GM12878 (cell line): Measurements from ENCODE around the gene DOK7. TPM values are rescaled to one million over a fixed set of nuclear protein-coding genes. Genes with fewer than 3 reads are reported as not detected.

Experiments used
- ATAC-seq: fragments of 200-7000 bp; cut with Tn5 transposase; 3 replicates; pipeline ENCODE4 v1.9.1; 2020; ENCODE audit warnings: mild to moderate bottlenecking, moderate library complexity
- BruUV-seq: library from RNA; stranded (reverse); fragments of 400-500 nt; replicated peaks from 2 replicates; lab custom pipeline; 2021; lab: Mats Ljungman, UMichigan
- CTCF ChIA-PET: fragments of 300-600 bp; sonication (Branson Sonifier 250); formaldehyde crosslinking; extraction: SDS; loops from one replicate; lab custom pipeline; 2021; ENCODE audit warnings: inconsistent platforms; lab: Yijun Ruan, JAX
- POLR2A ChIA-PET: fragments of 350-600 bp; formaldehyde crosslinking; extraction: SDS; loops from one replicate; lab custom pipeline; 2021; ENCODE audit warnings: inconsistent platforms; lab: Charles Lee
- RAD21 ChIA-PET: fragments of 300-600 bp; sonication (Branson Sonifier 250); formaldehyde crosslinking; loops from one replicate; lab custom pipeline; 2023; ENCODE audit warnings: antibody characterized with exemption; ENCODE audit not compliant: unreplicated experiment; lab: Charles Lee
- SMC1A ChIA-PET: fragments of 300-600 bp; sonication (Branson Sonifier 250); formaldehyde crosslinking; loops from one replicate; lab custom pipeline; 2023; ENCODE audit not compliant: unreplicated experiment, uncharacterized antibody; lab: Charles Lee
- DNase-seq: peaks from one replicate; pipeline ENCODE4 v3.0.0-alpha.2; 2011; ENCODE audit warnings: low read depth, low spot score
- FAIRE-seq: peaks from 3 replicates; lab custom pipeline; 2011; peaks lifted over from hg19 to GRCh38; lab: Jason Lieb, UNC
- H2AFZ ChIP-seq: 2 replicates; pipeline ENCODE4 v1.6.0; 2011; ENCODE audit warnings: low read depth, low read length, control low read depth; ENCODE audit not compliant: control insufficient read depth
- H3K27ac ChIP-seq: 2 replicates; pipeline ENCODE4 v1.5.1; 2011; ENCODE audit warnings: control low read depth; ENCODE audit not compliant: control insufficient read depth, insufficient read depth
- H3K27me3 ChIP-seq, 2 experiments: replicated peaks in 1 of 2; 2 replicates each; pipeline versions ENCODE4 v1.6.0 to v1.6.1; 2011; ENCODE audit warnings: low read length in 1 of 2; ENCODE audit not compliant: control insufficient read depth in 2 of 2, insufficient read depth in 2 of 2
- H3K36me3 ChIP-seq, 2 experiments: 2 replicates each; pipeline ENCODE4 v1.5.1; 2011; ENCODE audit warnings: low read length in 1 of 2; ENCODE audit not compliant: control insufficient read depth in 2 of 2, insufficient read depth in 2 of 2
- H3K4me1 ChIP-seq: 2 replicates; pipeline ENCODE4 v1.6.1; 2011; ENCODE audit warnings: mild to moderate bottlenecking, low read length, moderate library complexity, mixed read lengths; ENCODE audit not compliant: control insufficient read depth, insufficient read depth
- H3K4me2 ChIP-seq: 2 replicates; pipeline ENCODE4 v1.6.0; 2011; ENCODE audit warnings: control low read depth; ENCODE audit not compliant: control insufficient read depth, insufficient read depth
- H3K4me3 ChIP-seq: fragments of 200-600 bp; sonication (generic); 2 replicates; pipeline ENCODE4 v1.5.1; 2016
- H3K79me2 ChIP-seq: 2 replicates; pipeline ENCODE4 v1.6.0; 2011; ENCODE audit warnings: low read length; ENCODE audit not compliant: control insufficient read depth, insufficient read depth
- H3K9ac ChIP-seq: 2 replicates; pipeline ENCODE4 v1.8.0; 2011; ENCODE audit warnings: low read length, control low read depth, mixed read lengths; ENCODE audit not compliant: control insufficient read depth, insufficient read depth
- H3K9me3 ChIP-seq: replicated peaks from 3 replicates; pipeline ENCODE4 v1.5.1; 2011; ENCODE audit warnings: mild to moderate bottlenecking, low read length; ENCODE audit not compliant: control insufficient read depth, insufficient read depth
- H4K20me1 ChIP-seq: 2 replicates; pipeline ENCODE4 v1.6.0; 2011; ENCODE audit not compliant: control insufficient read depth, insufficient read depth
- CEBPB ChIP-seq, 2 experiments: fragments of 150-350 bp in 1 of 2; IDR thresholded peaks; 2 replicates each; pipeline ENCODE4 v1.6.1; 2012 to 2014; ENCODE audit warnings: low read depth in 2 of 2, low read length in 2 of 2, borderline replicate concordance in 1 of 2, inconsistent platforms in 1 of 2
- EP300 ChIP-seq, 2 experiments: fragments of 150-350 bp in 1 of 2; IDR thresholded peaks; 2 replicates each; pipeline ENCODE4 v1.6.1; 2011 to 2012; ENCODE audit warnings: low read depth in 2 of 2, low read length in 2 of 2, borderline replicate concordance in 1 of 2, improper control_type of control experiment in 1 of 2, inconsistent platforms in 1 of 2; ENCODE audit not compliant: control insufficient read depth in 1 of 2
- KAT2A ChIP-seq: conservative IDR thresholded peaks from 2 replicates; pipeline ENCODE4 v1.6.1; 2011; ENCODE audit warnings: low read depth, low read length; ENCODE audit not compliant: control insufficient read depth
- KLF5 ChIP-seq: fragments of 450-650 bp; IDR thresholded peaks from 2 replicates; pipeline ENCODE4 v1.6.1; 2014; ENCODE audit warnings: mild to moderate bottlenecking; ENCODE audit not compliant: partially characterized antibody
- MYC ChIP-seq: IDR thresholded peaks from 2 replicates; pipeline ENCODE4 v1.6.1; 2011; ENCODE audit warnings: mild to moderate bottlenecking, low read length, moderate library complexity, inconsistent platforms; ENCODE audit not compliant: insufficient read depth, insufficient replicate concordance, insufficient read length, severe bottlenecking
- NFIC ChIP-seq: IDR thresholded peaks from 2 replicates; pipeline ENCODE4 v1.6.1; 2012; ENCODE audit warnings: low read depth, mild to moderate bottlenecking, inconsistent platforms, low read length, moderate library complexity
- SMAD1 ChIP-seq: fragments of 450-650 bp; IDR thresholded peaks from 2 replicates; pipeline ENCODE4 v1.6.1; 2018; ENCODE audit warnings: mild to moderate bottlenecking, low read depth; ENCODE audit not compliant: partially characterized antibody
- SREBF2 ChIP-seq: IDR thresholded peaks from 2 replicates; pipeline ENCODE4 v1.6.1; 2012; ENCODE audit warnings: mild to moderate bottlenecking, low read length
- TAF1 ChIP-seq: IDR thresholded peaks from 2 replicates; pipeline ENCODE4 v1.6.1; 2011; ENCODE audit warnings: mild to moderate bottlenecking, low read depth, low read length, borderline replicate concordance
- ZNF217 ChIP-seq: fragments of 450-650 bp; IDR thresholded peaks from 2 replicates; pipeline ENCODE4 v1.6.1; 2017; ENCODE audit warnings: antibody characterized with exemption, mild to moderate bottlenecking
- WGBS: methylation state at CpG from one replicate; pipeline ENCODE4 v1.1.6; 2016; ENCODE audit warnings: low lambda C conversion rate; ENCODE audit not compliant: insufficient replicate concordance, insufficient coverage; ENCODE audit errors: missing lambda C conversion rate; 5-methylcytosine and 5-hydroxymethylcytosine counted together
- in situ Hi-C: fragments of 300-500 bp; cut with MboI; formaldehyde crosslinking; loops from 9 replicates; pipeline ENCODE4 v1.14.3; 2018; ENCODE audit warnings: mixed read lengths
- intact Hi-C: fragments of 100-400 bp; cut with micrococcal nuclease; formaldehyde crosslinking; loops from one replicate; pipeline ENCODE4 v1.14.2; 2022; ENCODE audit not compliant: unreplicated experiment
- polyA plus RNA-seq, 11 experiments: library from polyadenylated mRNA; depleted of rRNA in 4 of 11; unstranded in 6 of 11; stranded (reverse) in 5 of 11; fragments of >200 nt; fragmentation: Nextera tagmentation in 4 of 11; fragmentation: Illumina TruSeq in 1 of 11; extraction: Ambion mirVana in 4 of 11; extraction: Trizol in 1 of 11; gene quantifications; 1 replicate in 1 of 11; 2 replicates in 10 of 11; pipeline versions ENCODE4 v1.2.1 to v1.2.3, GENCODE V29; 2011 to 2016; ENCODE audit warnings: inconsistent platforms in 2 of 11, missing spikeins in 2 of 11, low read depth in 1 of 11
- total RNA-seq, 4 experiments: library from RNA; depleted of rRNA in 3 of 4; stranded (reverse); fragments of >200 nt in 3 of 4; fragmentation: Illumina TruSeq in 1 of 4; extraction: Trizol in 1 of 4; gene quantifications; 2 replicates each; pipeline versions ENCODE4 v1.2.1 to v1.2.3, GENCODE V29; 2013 to 2021
- TF ChIP-seq, protein P1 (sequence below): IDR thresholded peaks from 2 replicates; pipeline ENCODE4 v1.6.1; 2012; ENCODE audit warnings: low read depth, low read length, improper control_type of control experiment
- TF ChIP-seq, protein P2 (sequence below): fragments of 450-650 bp; formaldehyde crosslinking; IDR thresholded peaks from 2 replicates; pipeline ENCODE4 v1.4.0; 2020; ENCODE audit warnings: mild to moderate bottlenecking, moderate library complexity
- TF ChIP-seq, protein P3 (sequence below): fragments of 450-650 bp; IDR thresholded peaks from 2 replicates; pipeline ENCODE4 v1.6.1; 2017; ENCODE audit warnings: mild to moderate bottlenecking, low read depth, inconsistent platforms; ENCODE audit not compliant: poor library complexity, severe bottlenecking

The DOK7 gene
- total and polyA plus RNA-seq, 10 of the 15 experiments (the other 5 are each of a cell fraction or from before 2014, with no cell fraction given), result 0.04 to 0.46 (median 0.18) TPM; not detected in 4

GRCh38 chr4:3443750-3444309, 19.3 kb upstream of the DOK7 start:
- POLR2A ChIA-PET, result no interaction called here
- in situ Hi-C loops, result loop anchor here (10.0 kb wide), 1 partner anchor 339 kb away; no protein-coding TSS in a partner anchor
- Histone ChIP-seq H3K79me2 (no peaks in the 10 kb centered on the region), H2AFZ (no peak overlapping the region), H3K36me3 (no peaks in the 10 kb centered on the region), H3K9me3 (no peaks in the 10 kb centered on the region), H3K27me3 (no peaks in the 10 kb centered on the region), H3K4me3 (no peak overlapping the region), H3K27ac (no peak overlapping the region), H4K20me1 (no peaks in the 10 kb centered on the region), H3K4me2 (no peak overlapping the region), H3K9ac (no peak overlapping the region), H3K4me1 (no peaks in the 10 kb centered on the region)
- intact Hi-C loops, result loop anchor here (1.0 to 2.0 kb wide), 2 partner anchors 98 to 337 kb away; no protein-coding TSS in a partner anchor
- no peak for TF ChIP-seq KAT2A
- no peak for TF ChIP-seq CEBPB (IDR thresholded peaks at IDR 0.05; ENCODE audit: borderline replicate concordance in 1 of 2, low read depth in 2 of 2, low read length in 2 of 2)
- TF ChIP-seq, protein P1, sequence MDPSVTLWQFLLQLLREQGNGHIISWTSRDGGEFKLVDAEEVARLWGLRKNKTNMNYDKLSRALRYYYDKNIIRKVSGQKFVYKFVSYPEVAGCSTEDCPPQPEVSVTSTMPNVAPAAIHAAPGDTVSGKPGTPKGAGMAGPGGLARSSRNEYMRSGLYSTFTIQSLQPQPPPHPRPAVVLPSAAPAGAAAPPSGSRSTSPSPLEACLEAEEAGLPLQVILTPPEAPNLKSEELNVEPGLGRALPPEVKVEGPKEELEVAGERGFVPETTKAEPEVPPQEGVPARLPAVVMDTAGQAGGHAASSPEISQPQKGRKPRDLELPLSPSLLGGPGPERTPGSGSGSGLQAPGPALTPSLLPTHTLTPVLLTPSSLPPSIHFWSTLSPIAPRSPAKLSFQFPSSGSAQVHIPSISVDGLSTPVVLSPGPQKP, result no peak
- TF ChIP-seq TAF1, result no peak
- TF ChIP-seq, protein P2, sequence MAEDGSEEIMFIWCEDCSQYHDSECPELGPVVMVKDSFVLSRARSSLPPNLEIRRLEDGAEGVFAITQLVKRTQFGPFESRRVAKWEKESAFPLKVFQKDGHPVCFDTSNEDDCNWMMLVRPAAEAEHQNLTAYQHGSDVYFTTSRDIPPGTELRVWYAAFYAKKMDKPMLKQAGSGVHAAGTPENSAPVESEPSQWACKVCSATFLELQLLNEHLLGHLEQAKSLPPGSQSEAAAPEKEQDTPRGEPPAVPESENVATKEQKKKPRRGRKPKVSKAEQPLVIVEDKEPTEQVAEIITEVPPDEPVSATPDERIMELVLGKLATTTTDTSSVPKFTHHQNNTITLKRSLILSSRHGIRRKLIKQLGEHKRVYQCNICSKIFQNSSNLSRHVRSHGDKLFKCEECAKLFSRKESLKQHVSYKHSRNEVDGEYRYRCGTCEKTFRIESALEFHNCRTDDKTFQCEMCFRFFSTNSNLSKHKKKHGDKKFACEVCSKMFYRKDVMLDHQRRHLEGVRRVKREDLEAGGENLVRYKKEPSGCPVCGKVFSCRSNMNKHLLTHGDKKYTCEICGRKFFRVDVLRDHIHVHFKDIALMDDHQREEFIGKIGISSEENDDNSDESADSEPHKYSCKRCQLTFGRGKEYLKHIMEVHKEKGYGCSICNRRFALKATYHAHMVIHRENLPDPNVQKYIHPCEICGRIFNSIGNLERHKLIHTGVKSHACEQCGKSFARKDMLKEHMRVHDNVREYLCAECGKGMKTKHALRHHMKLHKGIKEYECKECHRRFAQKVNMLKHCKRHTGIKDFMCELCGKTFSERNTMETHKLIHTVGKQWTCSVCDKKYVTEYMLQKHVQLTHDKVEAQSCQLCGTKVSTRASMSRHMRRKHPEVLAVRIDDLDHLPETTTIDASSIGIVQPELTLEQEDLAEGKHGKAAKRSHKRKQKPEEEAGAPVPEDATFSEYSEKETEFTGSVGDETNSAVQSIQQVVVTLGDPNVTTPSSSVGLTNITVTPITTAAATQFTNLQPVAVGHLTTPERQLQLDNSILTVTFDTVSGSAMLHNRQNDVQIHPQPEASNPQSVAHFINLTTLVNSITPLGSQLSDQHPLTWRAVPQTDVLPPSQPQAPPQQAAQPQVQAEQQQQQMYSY (CRISPR knock-in tag), result no peak
- TF ChIP-seq, protein P3, sequence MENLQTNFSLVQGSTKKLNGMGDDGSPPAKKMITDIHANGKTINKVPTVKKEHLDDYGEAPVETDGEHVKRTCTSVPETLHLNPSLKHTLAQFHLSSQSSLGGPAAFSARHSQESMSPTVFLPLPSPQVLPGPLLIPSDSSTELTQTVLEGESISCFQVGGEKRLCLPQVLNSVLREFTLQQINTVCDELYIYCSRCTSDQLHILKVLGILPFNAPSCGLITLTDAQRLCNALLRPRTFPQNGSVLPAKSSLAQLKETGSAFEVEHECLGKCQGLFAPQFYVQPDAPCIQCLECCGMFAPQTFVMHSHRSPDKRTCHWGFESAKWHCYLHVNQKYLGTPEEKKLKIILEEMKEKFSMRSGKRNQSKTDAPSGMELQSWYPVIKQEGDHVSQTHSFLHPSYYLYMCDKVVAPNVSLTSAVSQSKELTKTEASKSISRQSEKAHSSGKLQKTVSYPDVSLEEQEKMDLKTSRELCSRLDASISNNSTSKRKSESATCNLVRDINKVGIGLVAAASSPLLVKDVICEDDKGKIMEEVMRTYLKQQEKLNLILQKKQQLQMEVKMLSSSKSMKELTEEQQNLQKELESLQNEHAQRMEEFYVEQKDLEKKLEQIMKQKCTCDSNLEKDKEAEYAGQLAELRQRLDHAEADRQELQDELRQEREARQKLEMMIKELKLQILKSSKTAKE, result no peak
- no peak for TF ChIP-seq ZNF217
- TF ChIP-seq NFIC, result no peak
- TF ChIP-seq EP300 (IDR thresholded peaks at IDR 0.05; ENCODE audit: borderline replicate concordance in 1 of 2, control insufficient read depth in 1 of 2, low read depth in 2 of 2, low read length in 2 of 2), result no peak
- no peak for TF ChIP-seq MYC
- TF ChIP-seq SREBF2, result no peak
- no peak for TF ChIP-seq SMAD1
- TF ChIP-seq KLF5, result no peak
- WGBS, result 21% methylated on average over 14 of the region's 17 CpGs
- CTCF ChIA-PET, result interaction anchor here (0.8 to 7.0 kb wide), 7 partner anchors 8 to 337 kb away, joined by 3 to 81 read pairs (median 3); no protein-coding TSS in a partner anchor
- DNase-seq (no peak), ATAC-seq (peak; percentile 6; the same call in 1 of the 3 replicates), FAIRE-seq (no peak)
- RAD21 ChIA-PET, result interaction anchor here (0.5 to 1.5 kb wide), 4 partner anchors 36 to 110 kb away, joined by 3 to 9 read pairs (median 3); no protein-coding TSS in a partner anchor
- SMC1A ChIA-PET, result interaction anchor here (0.9 to 5.8 kb wide), 4 partner anchors 85 to 110 kb away, joined by 3 to 35 read pairs (median 4); no protein-coding TSS in a partner anchor
- no TSS peak for BruUV-seq
